NOMO-1 treated with DMSO at 0.1 percent for 48 hours (cell line): Measurements from ENCODE around the gene LRIT3.
A peak's percentile ranks its signal among the peaks of the same experiment; 100 is the strongest.

Experiments used
- DNase-seq: peaks from one replicate; lab custom pipeline; 2025; ENCODE audit not compliant: unreplicated experiment; lab: John Stamatoyannopoulos, UW

The LRIT3 gene

GRCh38 chr4:109908731-109909130 lies 60.8 kb downstream of the LRIT3 start:
- no peak for DNase-seq

GRCh38 chr4:109910256-109910655 lies 62.3 kb downstream of the LRIT3 start:
- no peak for DNase-seq

GRCh38 chr4:109912706-109913595 lies 65.0 kb downstream of the LRIT3 start, which contains the start of gene EGF:
TSS of gene EGF (plus strand) at chr4:109912883. CDS start at chr4:109913336, 453 bp downstream.
- DNase-seq = peak; percentile 4

GRCh38 chr4:109913596-109914241 lies 65.8 kb downstream of the LRIT3 start:
- DNase-seq = no peak

GRCh38 chr4:109914322-109914721 lies 66.4 kb downstream of the LRIT3 start:
- no peak for DNase-seq

- DNase-seq = no peak
Measured at GRCh38 chr4:109915385-109916026, 67.6 kb downstream of the LRIT3 start.

GRCh38 chr4:109916027-109916409 lies 68.1 kb downstream of the LRIT3 start:
- DNase-seq = no peak

- DNase-seq = no peak
Measured at GRCh38 chr4:109921384-109921808, 73.5 kb downstream of the LRIT3 start.
